Stimulated activated CD4-positive, alpha-beta T cell treated with anti-CD3 and anti-CD28 coated beads, Interleukin-2, amount 100 ng/mL, for 24 hours (primary cell): ENCODE data around the gene PTPRO.
A peak's percentile ranks its signal among the peaks of the same experiment; 100 is the strongest.

Experiments used
- DNase-seq, 2 donors: peaks; one replicate each; pipeline ENCODE4 v3.0.0-alpha.2; 2020

The PTPRO gene

GRCh38 chr12:15322164-15323061 lies at the start of gene PTPRO:
Gene PTPRO, plus strand, starts transcription at chr12:15322508.
- peak in 1 of 2 donors; percentile 4 for DNase-seq

GRCh38 chr12:15273896-15274295 lies 48.4 kb upstream of the PTPRO start:
- DNase-seq: no peak

- DNase-seq: no peak
These were observed 47.7 kb upstream of the PTPRO start for GRCh38 chr12:15274561-15274967.

- DNase-seq: no peak
These were observed 46.1 kb upstream of the PTPRO start for GRCh38 chr12:15276088-15276698.

GRCh38 chr12:15278816-15279658 lies 43.3 kb upstream of the PTPRO start:
- no peak for DNase-seq

GRCh38 chr12:15280930-15281329 lies 41.4 kb upstream of the PTPRO start:
- DNase-seq: no peak

- DNase-seq: no peak
These were observed 33.1 kb upstream of the PTPRO start for GRCh38 chr12:15289192-15289591.

GRCh38 chr12:15293731-15294130 lies 28.6 kb upstream of the PTPRO start:
- DNase-seq: no peak

- DNase-seq: no peak
These were observed 22.4 kb upstream of the PTPRO start for GRCh38 chr12:15299947-15300346.

- no peak for DNase-seq
These were observed 18.0 kb upstream of the PTPRO start for GRCh38 chr12:15304296-15304695.

- no peak for DNase-seq
These were observed 15.7 kb upstream of the PTPRO start for GRCh38 chr12:15306605-15307004.

GRCh38 chr12:15307079-15307478 lies 15.2 kb upstream of the PTPRO start:
- DNase-seq: no peak

- no peak for DNase-seq
These were observed 3.5 kb upstream of the PTPRO start for GRCh38 chr12:15318841-15319240.

GRCh38 chr12:15320881-15321280 lies 1.4 kb upstream of the PTPRO start:
- DNase-seq: no peak

- DNase-seq: no peak
These were observed 1.2 kb downstream of the PTPRO start for GRCh38 chr12:15323480-15323879.

GRCh38 chr12:15329891-15330290 lies 7.6 kb downstream of the PTPRO start:
- DNase-seq: no peak

GRCh38 chr12:15334225-15334624 lies 11.9 kb downstream of the PTPRO start:
- no peak for DNase-seq

- no peak for DNase-seq
These were observed 13.7 kb downstream of the PTPRO start for GRCh38 chr12:15335959-15336358.

- no peak for DNase-seq
These were observed 14.7 kb downstream of the PTPRO start for GRCh38 chr12:15336768-15337553.

GRCh38 chr12:15341371-15341770 lies 19.1 kb downstream of the PTPRO start:
- DNase-seq: no peak

- no peak for DNase-seq
These were observed 22.3 kb downstream of the PTPRO start for GRCh38 chr12:15344561-15344960.

GRCh38 chr12:15346488-15346887 lies 24.2 kb downstream of the PTPRO start:
- DNase-seq: no peak

GRCh38 chr12:15350643-15351042 lies 28.3 kb downstream of the PTPRO start:
- no peak for DNase-seq
